GM12874 (cell line): ENCODE data around the gene TIRAP.
A peak's percentile ranks its signal among the peaks of the same experiment; 100 is the strongest.

ENCODE experiments used
- TF ChIP-seq, protein P1 (sequence below): IDR thresholded peaks from 2 replicates; pipeline ENCODE4 v1.5.1; 2011; ENCODE audit warnings: low read depth, mild to moderate bottlenecking, control low read depth, low read length, moderate library complexity; ENCODE audit not compliant: insufficient read depth

TIRAP gene

DNA sequence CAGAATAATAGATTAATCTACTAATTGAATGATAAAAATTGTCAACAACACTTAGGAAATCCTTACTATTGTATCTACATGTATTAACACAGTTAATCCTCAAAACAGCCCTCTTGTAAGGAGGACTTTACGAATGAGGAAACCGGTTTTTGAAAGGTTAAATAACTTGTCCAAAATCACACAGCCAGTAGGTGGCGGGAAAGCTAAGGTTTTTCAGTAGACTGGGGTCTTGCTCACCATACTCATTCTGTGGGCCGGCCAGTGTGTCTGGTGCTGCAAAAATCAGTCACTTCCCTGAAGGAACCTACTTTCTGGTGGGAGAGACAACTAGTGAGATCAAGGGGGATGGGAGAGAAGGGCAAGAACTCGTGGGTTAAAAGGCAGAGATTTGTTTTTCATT is 24.8 kb downstream of the TIRAP start:
- TF ChIP-seq, protein P1, sequence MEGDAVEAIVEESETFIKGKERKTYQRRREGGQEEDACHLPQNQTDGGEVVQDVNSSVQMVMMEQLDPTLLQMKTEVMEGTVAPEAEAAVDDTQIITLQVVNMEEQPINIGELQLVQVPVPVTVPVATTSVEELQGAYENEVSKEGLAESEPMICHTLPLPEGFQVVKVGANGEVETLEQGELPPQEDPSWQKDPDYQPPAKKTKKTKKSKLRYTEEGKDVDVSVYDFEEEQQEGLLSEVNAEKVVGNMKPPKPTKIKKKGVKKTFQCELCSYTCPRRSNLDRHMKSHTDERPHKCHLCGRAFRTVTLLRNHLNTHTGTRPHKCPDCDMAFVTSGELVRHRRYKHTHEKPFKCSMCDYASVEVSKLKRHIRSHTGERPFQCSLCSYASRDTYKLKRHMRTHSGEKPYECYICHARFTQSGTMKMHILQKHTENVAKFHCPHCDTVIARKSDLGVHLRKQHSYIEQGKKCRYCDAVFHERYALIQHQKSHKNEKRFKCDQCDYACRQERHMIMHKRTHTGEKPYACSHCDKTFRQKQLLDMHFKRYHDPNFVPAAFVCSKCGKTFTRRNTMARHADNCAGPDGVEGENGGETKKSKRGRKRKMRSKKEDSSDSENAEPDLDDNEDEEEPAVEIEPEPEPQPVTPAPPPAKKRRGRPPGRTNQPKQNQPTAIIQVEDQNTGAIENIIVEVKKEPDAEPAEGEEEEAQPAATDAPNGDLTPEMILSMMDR, result peak; percentile 41; the same call in 1 of the 2 replicates

DNA sequence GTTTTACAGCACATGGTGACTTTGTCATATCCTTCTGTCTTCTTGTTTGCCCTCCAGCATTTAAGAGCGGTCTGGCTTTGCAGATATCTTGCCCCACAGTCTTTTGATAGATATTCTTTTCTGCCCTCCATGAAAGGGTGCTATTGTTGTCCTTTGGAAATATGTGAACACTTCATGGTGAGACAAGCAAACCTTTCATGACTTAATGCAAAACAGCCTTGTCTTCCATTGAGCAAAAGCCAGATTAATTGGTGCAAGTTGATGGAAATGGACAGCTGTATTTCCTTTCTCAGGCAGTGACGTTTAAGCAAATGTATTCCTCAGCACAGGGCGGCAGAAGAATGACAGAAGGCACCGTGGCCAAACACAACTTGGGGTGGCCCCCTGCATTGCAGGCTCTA is 25.4 kb downstream of the TIRAP start:
- TF ChIP-seq, protein P1, result no peak

DNA sequence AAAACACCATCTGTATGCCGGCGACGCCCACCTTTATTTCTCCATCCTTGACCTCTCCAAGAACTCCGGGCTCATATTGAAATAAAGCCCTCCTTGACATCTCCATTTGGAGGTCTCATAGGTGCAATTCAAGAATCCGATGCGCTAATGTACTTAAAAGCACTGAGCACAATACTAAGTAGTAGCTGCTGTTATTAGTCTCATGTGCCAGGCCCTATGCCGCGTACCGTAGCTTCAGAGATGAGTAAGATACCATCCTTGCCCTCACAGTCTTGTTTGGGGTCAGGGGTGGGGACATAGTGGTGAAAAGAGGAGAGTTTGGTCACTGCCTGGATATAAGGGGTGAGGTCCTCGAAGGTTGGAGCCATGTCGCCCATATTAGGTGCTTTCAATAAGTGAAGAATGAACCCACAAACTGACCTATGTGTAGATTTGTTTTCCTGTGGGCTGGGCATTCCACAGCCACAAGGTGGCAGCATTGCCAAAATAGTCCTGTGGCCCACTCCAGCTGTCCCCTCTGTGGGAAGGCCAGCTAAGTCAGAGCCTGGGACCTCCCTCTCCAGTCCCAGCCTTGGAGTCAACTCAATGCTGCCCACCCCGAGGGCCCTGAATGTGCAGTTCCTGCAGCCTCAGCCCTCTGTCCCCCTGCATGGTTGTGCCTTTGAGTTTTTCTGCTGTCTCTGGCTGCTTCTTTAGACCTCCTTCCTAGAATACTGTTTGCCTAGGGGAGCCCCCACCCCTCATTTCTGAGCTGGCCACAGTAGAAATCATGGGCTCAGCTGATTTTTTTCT is 27.5 kb downstream of the TIRAP start:
- TF ChIP-seq, protein P1, result peak; percentile 79

DNA sequence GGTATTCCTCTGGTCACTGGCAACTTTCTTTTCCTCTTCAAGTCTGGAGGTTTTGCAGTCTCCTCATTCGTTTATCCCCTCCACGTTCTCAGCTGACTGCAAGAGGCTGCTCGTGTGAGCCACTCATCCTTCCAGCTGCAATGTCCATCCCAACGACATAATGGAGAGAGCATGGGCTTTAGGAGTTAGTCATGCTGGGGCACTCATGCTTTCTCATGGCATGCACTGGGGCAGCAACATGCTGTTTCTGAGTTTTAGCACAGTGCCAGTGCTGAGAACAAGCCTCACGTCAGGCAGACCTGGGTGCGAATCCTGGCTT is 28.1 kb downstream of the TIRAP start:
- TF ChIP-seq, protein P1, result no peak

DNA sequence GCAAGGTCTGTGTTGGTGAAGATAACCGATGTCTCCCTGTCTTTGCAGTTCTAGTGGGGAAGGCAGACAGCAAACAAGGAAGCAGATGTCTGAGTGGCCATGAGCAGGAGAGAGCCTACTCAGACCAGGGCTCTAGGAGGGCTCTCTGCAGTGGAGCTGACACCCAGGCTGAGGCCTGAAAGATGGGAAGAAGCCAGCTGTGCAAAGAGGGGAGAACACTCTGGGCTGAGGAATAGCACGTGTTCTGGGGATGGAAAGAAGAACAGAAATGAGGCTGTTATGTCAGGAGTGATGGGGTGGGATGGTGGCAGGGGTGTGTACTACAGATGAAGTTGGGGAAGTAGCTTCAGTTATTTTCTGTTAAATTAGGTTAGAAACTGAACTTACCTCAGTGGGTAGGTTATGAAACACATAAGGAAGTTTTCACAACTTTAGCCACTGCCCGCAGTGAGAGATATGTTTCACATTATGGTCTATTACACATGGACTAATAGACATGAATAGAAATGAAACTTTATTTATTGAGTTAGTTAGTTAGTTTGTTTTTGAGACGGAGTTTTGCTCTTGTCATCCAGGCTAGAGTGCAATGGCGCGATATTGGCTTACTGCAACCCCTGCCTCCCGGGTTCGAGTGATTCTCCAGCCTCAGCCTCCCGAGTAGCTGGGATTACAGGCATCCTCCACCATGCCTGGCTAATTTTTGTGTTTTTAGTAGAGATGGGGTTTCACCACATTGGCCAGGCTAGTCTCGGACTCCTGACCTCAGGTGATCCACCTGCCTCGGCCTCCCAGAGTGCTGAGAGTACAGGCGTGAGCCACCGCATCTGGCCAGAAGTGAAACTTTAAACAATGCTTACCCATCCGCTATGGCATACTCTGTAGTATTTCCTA is 28.8 kb downstream of the TIRAP start:
- TF ChIP-seq, protein P1, result no peak

DNA sequence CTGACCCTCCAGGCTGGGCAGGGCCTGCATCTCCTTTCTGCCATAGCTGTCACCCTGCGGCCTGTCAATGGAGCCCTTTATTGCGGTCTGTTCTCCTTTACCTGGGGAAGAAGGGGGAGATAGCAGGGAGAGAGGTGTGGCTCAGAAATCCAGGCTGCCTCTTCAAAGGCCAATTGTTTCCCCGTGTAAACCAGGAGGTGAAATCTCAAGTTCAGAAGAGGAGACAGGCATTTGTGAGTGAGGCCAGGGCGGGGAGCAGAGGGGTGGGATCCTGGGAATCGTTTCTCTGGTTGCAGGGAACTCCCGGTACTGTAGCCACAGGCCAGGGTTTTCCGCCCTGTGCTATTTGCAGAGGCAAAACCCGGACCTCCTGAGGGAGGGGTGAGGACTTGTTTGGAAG is 30.1 kb downstream of the TIRAP start:
- TF ChIP-seq, protein P1, result no peak

DNA sequence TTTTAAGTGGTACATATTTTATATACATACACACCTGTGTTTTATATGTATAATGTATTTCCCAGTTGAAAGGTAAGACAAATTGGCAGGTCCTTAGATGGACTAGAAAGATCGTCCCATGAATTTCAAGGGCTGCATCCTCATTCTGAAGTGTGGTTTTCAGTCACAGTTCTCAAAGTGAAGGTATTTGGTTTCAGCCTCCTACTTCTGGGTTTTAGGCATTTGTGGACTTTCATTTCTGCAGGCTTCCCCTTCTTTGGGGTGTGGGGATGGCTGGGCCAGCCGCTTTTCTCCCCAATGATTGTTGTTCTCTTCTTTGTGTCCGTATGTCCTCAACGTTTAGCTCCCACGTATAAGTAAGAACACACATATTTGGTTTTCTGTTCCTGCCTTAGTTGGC is 30.9 kb downstream of the TIRAP start:
- TF ChIP-seq, protein P1, result no peak
